B cell (primary cell): ENCODE measurements around the gene CEP95.

Experiments used
- EZH2 ChIP-seq: IDR thresholded peaks from 2 replicates; pipeline ENCODE4 v1.6.1; 2012; ENCODE audit warnings: borderline replicate concordance, low read depth, mild to moderate bottlenecking, moderate library complexity, low read length; ENCODE audit not compliant: insufficient read depth, poor library complexity, severe bottlenecking
- TF ChIP-seq, protein P1 (sequence below): fragments of 200-600 bp; IDR thresholded peaks from one replicate; pipeline ENCODE4 v1.8.0; 2022; ENCODE audit warnings: antibody characterized with exemption, mild to moderate bottlenecking

DNA sequence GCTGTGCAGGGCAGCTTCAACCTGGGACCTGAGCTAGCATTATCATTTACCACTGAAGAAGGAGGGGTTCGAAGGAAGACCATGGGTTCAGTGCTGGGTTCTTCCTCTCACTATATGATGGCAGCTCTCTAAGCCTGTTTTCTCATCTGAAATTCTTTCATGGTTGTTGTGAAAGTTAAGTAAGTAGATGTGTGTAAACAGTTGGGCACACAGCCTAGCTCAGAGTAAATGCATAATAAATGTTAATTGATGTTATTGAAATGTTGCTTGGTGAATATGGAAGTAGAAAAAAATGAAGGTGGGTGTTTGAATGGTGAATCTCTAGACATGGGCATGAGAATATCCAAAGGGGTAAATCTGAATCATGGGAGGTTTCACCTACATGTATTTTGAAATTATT is 9.1 kb downstream of the CEP95 start:
- TF ChIP-seq, protein P1, sequence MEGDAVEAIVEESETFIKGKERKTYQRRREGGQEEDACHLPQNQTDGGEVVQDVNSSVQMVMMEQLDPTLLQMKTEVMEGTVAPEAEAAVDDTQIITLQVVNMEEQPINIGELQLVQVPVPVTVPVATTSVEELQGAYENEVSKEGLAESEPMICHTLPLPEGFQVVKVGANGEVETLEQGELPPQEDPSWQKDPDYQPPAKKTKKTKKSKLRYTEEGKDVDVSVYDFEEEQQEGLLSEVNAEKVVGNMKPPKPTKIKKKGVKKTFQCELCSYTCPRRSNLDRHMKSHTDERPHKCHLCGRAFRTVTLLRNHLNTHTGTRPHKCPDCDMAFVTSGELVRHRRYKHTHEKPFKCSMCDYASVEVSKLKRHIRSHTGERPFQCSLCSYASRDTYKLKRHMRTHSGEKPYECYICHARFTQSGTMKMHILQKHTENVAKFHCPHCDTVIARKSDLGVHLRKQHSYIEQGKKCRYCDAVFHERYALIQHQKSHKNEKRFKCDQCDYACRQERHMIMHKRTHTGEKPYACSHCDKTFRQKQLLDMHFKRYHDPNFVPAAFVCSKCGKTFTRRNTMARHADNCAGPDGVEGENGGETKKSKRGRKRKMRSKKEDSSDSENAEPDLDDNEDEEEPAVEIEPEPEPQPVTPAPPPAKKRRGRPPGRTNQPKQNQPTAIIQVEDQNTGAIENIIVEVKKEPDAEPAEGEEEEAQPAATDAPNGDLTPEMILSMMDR: no peak
- no peak for TF ChIP-seq EZH2
